SK-N-SH treated with all-trans-retinoic acid at 6 μM for 48 hours (cell line): ENCODE data around the gene CYP2W1.

Experiments
- GLIS3 ChIP-seq: fragments of 250-450 bp; sonication (Bioruptor Pico); IDR thresholded peaks from 2 replicates; pipeline ENCODE4 v1.5.0; 2020; ENCODE audit warnings: mild to moderate bottlenecking, moderate library complexity
- TF ChIP-seq, protein P1 (sequence below): fragments of 250-450 bp; sonication (Bioruptor Pico); IDR thresholded peaks from 2 replicates; pipeline ENCODE4 v1.5.0; 2020; ENCODE audit warnings: mild to moderate bottlenecking, moderate library complexity
- TF ChIP-seq, protein P2 (sequence below): fragments of 250-450 bp; sonication (Bioruptor Pico); IDR thresholded peaks from 2 replicates; pipeline ENCODE4 v1.8.0; 2021; ENCODE audit warnings: low read depth, mild to moderate bottlenecking, moderate library complexity, borderline replicate concordance
- TF ChIP-seq, protein P3 (sequence below): fragments of 250-450 bp; sonication (Bioruptor Pico); IDR thresholded peaks from 2 replicates; pipeline ENCODE4 v1.5.1; 2020; ENCODE audit warnings: low read depth, mild to moderate bottlenecking, moderate library complexity

- TF ChIP-seq GLIS3 (CRISPR knock-in tag), result no peak
- TF ChIP-seq, protein P1, sequence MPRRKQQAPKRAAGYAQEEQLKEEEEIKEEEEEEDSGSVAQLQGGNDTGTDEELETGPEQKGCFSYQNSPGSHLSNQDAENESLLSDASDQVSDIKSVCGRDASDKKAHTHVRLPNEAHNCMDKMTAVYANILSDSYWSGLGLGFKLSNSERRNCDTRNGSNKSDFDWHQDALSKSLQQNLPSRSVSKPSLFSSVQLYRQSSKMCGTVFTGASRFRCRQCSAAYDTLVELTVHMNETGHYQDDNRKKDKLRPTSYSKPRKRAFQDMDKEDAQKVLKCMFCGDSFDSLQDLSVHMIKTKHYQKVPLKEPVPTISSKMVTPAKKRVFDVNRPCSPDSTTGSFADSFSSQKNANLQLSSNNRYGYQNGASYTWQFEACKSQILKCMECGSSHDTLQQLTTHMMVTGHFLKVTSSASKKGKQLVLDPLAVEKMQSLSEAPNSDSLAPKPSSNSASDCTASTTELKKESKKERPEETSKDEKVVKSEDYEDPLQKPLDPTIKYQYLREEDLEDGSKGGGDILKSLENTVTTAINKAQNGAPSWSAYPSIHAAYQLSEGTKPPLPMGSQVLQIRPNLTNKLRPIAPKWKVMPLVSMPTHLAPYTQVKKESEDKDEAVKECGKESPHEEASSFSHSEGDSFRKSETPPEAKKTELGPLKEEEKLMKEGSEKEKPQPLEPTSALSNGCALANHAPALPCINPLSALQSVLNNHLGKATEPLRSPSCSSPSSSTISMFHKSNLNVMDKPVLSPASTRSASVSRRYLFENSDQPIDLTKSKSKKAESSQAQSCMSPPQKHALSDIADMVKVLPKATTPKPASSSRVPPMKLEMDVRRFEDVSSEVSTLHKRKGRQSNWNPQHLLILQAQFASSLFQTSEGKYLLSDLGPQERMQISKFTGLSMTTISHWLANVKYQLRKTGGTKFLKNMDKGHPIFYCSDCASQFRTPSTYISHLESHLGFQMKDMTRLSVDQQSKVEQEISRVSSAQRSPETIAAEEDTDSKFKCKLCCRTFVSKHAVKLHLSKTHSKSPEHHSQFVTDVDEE (CRISPR knock-in tag), result no peak
- TF ChIP-seq, protein P2, sequence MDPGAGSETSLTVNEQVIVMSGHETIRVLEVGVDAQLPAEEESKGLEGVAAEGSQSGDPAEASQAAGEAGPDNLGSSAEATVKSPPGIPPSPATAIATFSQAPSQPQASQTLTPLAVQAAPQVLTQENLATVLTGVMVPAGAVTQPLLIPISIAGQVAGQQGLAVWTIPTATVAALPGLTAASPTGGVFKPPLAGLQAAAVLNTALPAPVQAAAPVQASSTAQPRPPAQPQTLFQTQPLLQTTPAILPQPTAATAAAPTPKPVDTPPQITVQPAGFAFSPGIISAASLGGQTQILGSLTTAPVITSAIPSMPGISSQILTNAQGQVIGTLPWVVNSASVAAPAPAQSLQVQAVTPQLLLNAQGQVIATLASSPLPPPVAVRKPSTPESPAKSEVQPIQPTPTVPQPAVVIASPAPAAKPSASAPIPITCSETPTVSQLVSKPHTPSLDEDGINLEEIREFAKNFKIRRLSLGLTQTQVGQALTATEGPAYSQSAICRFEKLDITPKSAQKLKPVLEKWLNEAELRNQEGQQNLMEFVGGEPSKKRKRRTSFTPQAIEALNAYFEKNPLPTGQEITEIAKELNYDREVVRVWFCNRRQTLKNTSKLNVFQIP (CRISPR knock-in tag), result no peak
- TF ChIP-seq, protein P3, sequence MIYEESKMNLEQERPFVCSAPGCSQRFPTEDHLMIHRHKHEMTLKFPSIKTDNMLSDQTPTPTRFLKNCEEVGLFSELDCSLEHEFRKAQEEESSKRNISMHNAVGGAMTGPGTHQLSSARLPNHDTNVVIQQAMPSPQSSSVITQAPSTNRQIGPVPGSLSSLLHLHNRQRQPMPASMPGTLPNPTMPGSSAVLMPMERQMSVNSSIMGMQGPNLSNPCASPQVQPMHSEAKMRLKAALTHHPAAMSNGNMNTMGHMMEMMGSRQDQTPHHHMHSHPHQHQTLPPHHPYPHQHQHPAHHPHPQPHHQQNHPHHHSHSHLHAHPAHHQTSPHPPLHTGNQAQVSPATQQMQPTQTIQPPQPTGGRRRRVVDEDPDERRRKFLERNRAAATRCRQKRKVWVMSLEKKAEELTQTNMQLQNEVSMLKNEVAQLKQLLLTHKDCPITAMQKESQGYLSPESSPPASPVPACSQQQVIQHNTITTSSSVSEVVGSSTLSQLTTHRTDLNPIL, result no peak
Observed at GRCh38 chr7:995571-995970, 12.6 kb downstream of the CYP2W1 start.
